Measurements from ENCODE around the gene ABCG1.

The ABCG1 gene

GRCh38 chr21:42190486-42190863, 28.5 kb upstream of the ABCG1 start:
- no peak overlapping the region for H3K27ac ChIP-seq (ENCODE audit: low read length)

GRCh38 chr21:42191064-42191463, 27.9 kb upstream of the ABCG1 start:
- H2AFZ ChIP-seq (ENCODE audit: low read length) = no peak overlapping the region
- no peak overlapping the region for H3K4me2 ChIP-seq (ENCODE audit: low read depth, low read length)
- peaks cover 14% of the 10 kb centered on the region for H3K4me1 ChIP-seq (ENCODE audit: low read length)
- no peaks in the 10 kb centered on the region for H3K36me3 ChIP-seq (replicated peaks; ENCODE audit: insufficient read depth, low read length)
- peaks cover 11% of the 10 kb centered on the region; the same call in 1 of the 2 replicates for H3K27me3 ChIP-seq (replicated peaks; ENCODE audit: insufficient read depth, low read length)
- TF ChIP-seq EZH2 (optimal IDR thresholded peaks at IDR 0.05; ENCODE audit: low read depth, low read length) (no peak), EZH2phosphoT487 (IDR thresholded peaks at IDR 0.05; ENCODE audit: low read length) (no peak)
- TF ChIP-seq, protein P1, sequence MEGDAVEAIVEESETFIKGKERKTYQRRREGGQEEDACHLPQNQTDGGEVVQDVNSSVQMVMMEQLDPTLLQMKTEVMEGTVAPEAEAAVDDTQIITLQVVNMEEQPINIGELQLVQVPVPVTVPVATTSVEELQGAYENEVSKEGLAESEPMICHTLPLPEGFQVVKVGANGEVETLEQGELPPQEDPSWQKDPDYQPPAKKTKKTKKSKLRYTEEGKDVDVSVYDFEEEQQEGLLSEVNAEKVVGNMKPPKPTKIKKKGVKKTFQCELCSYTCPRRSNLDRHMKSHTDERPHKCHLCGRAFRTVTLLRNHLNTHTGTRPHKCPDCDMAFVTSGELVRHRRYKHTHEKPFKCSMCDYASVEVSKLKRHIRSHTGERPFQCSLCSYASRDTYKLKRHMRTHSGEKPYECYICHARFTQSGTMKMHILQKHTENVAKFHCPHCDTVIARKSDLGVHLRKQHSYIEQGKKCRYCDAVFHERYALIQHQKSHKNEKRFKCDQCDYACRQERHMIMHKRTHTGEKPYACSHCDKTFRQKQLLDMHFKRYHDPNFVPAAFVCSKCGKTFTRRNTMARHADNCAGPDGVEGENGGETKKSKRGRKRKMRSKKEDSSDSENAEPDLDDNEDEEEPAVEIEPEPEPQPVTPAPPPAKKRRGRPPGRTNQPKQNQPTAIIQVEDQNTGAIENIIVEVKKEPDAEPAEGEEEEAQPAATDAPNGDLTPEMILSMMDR (IDR thresholded peaks at IDR 0.05; ENCODE audit: low read length) = no peak
- H4K20me1 ChIP-seq (ENCODE audit: insufficient read depth, low read length) = no peaks in the 10 kb centered on the region
- no peaks in the 10 kb centered on the region for H3K79me2 ChIP-seq (ENCODE audit: low read length)
- peaks cover 14% of the 10 kb centered on the region for H3F3A ChIP-seq (ENCODE audit: insufficient read depth, low read length)
- no peaks in the 10 kb centered on the region for H3K9me3 ChIP-seq (replicated peaks; ENCODE audit: insufficient read depth, low read length)
- H3K4me3 ChIP-seq (ENCODE audit: low read length) = no peak overlapping the region
- H3K9me2 ChIP-seq (replicated peaks; ENCODE audit: insufficient read depth, low read length) = no peaks in the 10 kb centered on the region
- H3K9ac ChIP-seq (ENCODE audit: low read length) = no peak overlapping the region
- DNase-seq = no peak
- H3K27ac ChIP-seq (ENCODE audit: low read length) = no peak overlapping the region

More at GRCh38 chr21:42190486-42190863, 28.5 kb upstream of the ABCG1 start:
- Histone ChIP-seq H4K20me1 (ENCODE audit: insufficient read depth, low read length) (no peaks in the 10 kb centered on the region), H3K9ac (ENCODE audit: low read length) (no peak overlapping the region), H3K4me2 (ENCODE audit: low read depth, low read length) (no peak overlapping the region), H3F3A (ENCODE audit: insufficient read depth, low read length) (peaks cover 14% of the 10 kb centered on the region), H2AFZ (ENCODE audit: low read length) (no peak overlapping the region), H3K79me2 (ENCODE audit: low read length) (no peaks in the 10 kb centered on the region), H3K9me3 (replicated peaks; ENCODE audit: insufficient read depth, low read length) (no peaks in the 10 kb centered on the region), H3K4me1 (ENCODE audit: low read length) (peaks cover 14% of the 10 kb centered on the region), H3K4me3 (ENCODE audit: low read length) (no peak overlapping the region), H3K27me3 (replicated peaks; ENCODE audit: insufficient read depth, low read length) (peaks cover 11% of the 10 kb centered on the region; the same call in 1 of the 2 replicates), H3K9me2 (replicated peaks; ENCODE audit: insufficient read depth, low read length) (no peaks in the 10 kb centered on the region), H3K36me3 (replicated peaks; ENCODE audit: insufficient read depth, low read length) (no peaks in the 10 kb centered on the region)
- TF ChIP-seq, protein P1 (IDR thresholded peaks at IDR 0.05; ENCODE audit: low read length) = no peak
- no peak for TF ChIP-seq EZH2phosphoT487 (IDR thresholded peaks at IDR 0.05; ENCODE audit: low read length)
- DNase-seq = no peak

DNA sequence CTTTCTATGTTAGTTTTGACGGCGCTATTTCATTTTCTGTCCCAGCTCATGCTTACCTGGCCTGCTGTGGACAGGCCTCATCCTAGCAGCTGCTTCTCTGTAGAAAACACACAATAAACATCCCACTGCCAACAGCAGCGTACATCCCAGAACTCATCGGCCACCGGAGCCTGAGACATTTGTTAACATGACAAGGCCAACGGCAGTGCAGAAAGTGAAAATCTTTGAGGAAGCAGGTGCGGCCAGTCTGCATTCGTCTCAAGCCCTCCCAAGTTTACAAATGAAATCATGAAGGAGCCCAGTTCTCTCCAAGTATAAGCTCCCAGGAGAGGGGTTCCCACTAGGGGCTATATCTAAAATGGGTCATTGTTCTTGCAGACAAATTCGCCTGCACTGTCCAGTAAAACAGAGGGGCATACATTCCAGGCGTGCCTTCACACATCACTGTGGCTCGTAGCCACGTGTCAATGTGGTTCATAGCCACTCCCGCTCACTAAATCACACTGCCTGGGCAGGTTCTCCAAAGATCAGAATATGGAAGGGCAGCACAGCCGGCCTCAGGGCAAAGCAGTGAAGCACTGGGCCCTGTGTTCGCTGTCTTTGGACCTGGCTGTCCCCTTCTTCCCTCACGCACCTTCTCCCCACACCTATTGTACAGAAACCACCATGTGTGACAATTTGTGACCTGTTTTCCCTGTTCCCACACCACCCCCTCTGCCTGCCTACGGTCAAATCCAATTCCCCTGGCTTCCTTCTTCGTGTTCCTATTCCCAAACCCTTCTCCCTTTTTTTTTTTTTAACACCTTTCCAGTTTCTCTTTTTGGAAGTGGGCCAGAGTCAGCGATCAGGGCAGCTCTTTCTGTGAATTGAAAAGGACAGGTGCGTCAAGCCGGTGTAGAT, 27.0 kb upstream of the ABCG1 start:
- DNase-seq = no peak
- no peak overlapping the region for H2AFZ ChIP-seq (ENCODE audit: low read length)
- no peaks in the 10 kb centered on the region for H3K36me3 ChIP-seq (replicated peaks; ENCODE audit: insufficient read depth, low read length)
- no peaks in the 10 kb centered on the region for H4K20me1 ChIP-seq (ENCODE audit: insufficient read depth, low read length)
- no peak overlapping the region for H3K9ac ChIP-seq (ENCODE audit: low read length)
- H3K9me2 ChIP-seq (replicated peaks; ENCODE audit: insufficient read depth, low read length) = no peaks in the 10 kb centered on the region
- no peaks in the 10 kb centered on the region for H3K9me3 ChIP-seq (replicated peaks; ENCODE audit: insufficient read depth, low read length)
- H3K4me1 ChIP-seq (ENCODE audit: low read length) = peaks cover 14% of the 10 kb centered on the region
- TF ChIP-seq EZH2 (optimal IDR thresholded peaks at IDR 0.05; ENCODE audit: low read depth, low read length) = no peak
- no peak for TF ChIP-seq EZH2phosphoT487 (IDR thresholded peaks at IDR 0.05; ENCODE audit: low read length)
- TF ChIP-seq, protein P1 (IDR thresholded peaks at IDR 0.05; ENCODE audit: low read length) = no peak
- H3K27me3 ChIP-seq (replicated peaks; ENCODE audit: insufficient read depth, low read length) = peaks cover 11% of the 10 kb centered on the region; the same call in 1 of the 2 replicates
- no peaks in the 10 kb centered on the region for H3K79me2 ChIP-seq (ENCODE audit: low read length)
- H3K4me3 ChIP-seq (ENCODE audit: low read length) = no peak overlapping the region
- H3K4me2 ChIP-seq (ENCODE audit: low read depth, low read length) = no peak overlapping the region
- peaks cover 14% of the 10 kb centered on the region for H3F3A ChIP-seq (ENCODE audit: insufficient read depth, low read length)
- no peak overlapping the region for H3K27ac ChIP-seq (ENCODE audit: low read length)
